ENCODE measurements around the gene RAG2.
"Not testable (repeated sequence)": the region's sequence is repeated elsewhere in the genome, so short reads cannot be mapped to it uniquely, and the experiment has no call there.

RAG2 gene

DNA sequence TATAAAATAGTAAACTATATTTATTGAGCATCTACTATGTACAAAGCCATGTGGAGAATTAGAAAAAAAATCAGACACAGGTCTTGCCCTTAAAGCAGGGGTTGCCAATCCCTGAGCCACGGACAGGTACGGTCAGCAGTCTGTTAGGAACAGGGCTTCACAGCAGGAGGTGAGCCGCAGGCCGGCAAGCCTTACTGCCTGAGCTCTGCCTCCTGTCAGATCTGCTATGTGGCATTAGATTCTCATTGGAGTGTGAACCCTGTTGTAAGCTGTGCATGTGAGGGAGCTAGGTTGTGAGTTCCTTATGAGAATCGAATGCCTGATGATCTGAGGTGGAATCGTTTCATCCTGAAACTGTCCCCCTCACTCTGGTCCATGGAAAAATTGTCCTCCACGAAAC lies 2.1 kb upstream of the RAG2 start:
- DNase-seq (ENCODE audit: low read depth, low spot score): no peak

DNA sequence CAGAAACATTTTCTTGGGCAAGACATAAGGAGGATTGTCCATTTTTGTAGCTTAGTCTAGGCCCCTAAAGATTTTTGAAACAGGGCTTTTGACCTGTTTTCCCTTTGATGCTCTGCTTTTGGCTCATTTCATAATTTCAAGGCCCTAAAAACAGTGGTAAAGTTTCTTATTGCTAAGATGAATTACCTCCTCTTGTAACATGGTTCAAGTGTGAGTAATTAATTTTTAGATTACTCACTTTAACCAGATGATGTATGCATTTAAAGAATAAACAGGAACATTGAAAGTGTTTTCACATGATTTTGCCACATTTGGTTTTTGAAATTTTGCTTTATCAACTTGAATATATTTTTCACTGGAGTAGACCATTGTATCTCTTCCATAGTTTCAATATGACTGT lies 1.2 kb downstream of the RAG2 start:
- DNase-seq (ENCODE audit: low read depth, low spot score): no peak

DNA sequence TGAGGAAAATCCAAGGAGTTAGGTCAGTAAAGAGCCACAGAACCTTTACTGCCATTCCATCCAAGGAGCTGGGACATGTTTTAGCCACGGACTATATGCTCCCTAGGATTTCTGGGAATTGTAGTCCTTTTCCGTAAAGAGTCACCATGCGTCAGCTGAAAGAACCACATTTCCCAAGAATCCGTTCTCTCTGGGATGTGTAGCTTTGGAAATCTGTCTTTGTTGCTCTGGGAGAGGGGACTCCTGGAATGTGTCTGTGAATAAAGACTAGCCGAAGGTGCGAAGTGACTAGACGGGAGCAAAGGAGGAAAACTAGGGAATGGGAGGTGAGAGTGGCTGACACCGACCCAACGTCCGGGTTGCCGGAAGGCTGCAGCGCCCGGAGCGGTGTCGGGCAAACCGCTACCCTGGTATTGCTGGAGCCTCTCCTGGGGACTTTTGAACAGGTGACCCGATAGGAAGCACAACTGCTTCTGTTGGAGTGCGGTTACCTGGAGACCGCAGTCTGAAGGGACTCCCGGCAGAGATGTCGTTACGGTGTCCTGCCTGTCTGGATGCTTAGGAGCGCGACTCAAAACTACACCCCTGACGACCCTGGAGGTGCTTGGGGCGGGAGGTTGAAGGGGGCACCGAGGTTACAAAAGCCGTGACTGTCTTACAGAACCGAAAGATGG lies 3.6 kb downstream of the RAG2 start, which contains the start of gene IFTAP:
Gene IFTAP (plus strand): TSS at position 187 of the 674 bp plus-strand sequence. CDS start 15,602 bp downstream, outside the sequence.
- DNase-seq (ENCODE audit: low read depth, low spot score): peak; percentile 64

DNA sequence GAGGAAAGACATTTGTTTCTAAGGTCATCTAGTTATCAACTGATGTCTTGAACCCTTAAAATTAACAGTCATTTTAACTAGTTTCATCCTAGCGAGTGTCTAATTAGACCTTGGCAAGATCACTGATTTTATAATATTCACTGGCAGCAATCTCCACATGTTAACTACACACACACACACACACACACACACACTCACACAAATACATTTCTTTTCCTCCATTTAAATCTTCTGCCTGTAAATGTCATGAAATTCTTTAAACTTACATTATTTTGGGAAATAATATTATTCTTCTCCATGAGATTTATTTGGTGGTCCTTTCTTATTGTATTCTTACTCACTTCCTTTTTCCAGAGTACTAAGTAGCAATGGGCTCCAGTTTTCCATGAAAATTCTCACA lies 6.6 kb downstream of the RAG2 start:
- DNase-seq (ENCODE audit: low read depth, low spot score): no peak

DNA sequence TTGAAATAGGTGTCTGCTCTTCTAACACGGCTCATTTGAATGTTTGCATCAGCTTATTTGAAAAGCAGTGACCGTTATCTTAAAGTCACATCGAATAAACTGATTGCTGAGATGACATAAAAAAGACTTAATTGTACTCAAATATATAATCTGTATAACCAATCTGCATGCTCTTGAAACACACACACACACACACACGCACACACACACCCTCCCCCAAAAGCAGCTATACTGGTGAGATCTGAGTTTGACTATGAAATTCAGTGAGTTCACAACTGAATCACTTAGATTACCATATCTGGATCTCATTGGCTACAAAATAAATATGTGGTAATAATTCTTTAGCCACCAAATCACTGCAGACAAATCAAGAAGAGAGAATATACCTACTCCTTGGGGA lies 7.5 kb downstream of the RAG2 start:
- DNase-seq (ENCODE audit: low read depth, low spot score): no peak

DNA sequence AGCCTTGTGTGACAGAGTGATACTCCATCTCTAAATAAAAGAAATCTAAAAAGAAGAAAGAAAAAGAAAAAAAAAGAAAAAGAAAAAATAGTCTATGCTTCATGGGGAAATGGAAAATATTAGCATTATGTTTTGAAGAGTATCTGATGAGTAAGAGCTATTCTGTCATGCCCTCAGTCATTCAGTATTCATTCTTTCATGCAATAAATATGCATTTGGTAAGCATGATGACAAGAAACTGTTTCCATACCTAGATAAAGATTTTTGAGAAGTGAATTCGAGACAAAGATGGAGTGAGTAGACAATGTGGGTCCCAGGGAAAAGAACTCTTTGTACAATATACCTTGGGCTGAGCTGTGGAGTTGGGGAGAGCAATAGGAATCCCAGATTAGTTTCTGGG lies 9.9 kb downstream of the RAG2 start:
- DNase-seq (ENCODE audit: low read depth, low spot score): no peak

DNA sequence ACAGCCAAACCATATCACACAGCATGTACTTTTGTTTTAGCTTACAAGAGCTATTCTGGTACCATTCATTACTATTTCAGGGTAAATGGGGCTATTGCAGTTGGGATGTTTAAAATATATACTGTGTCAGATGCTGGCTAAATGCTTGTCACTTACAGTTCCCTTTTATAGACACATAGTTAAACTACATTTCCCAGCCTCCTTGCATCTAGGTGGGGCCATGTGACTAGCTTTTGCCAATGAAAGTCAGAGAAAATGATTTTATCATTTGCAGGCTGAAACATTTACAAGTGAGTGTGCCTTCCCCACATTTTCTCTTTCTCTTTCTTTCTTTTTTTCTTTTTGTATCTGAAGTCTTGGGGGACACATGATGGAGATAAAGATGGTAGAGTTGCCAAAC lies 11.5 kb downstream of the RAG2 start:
- DNase-seq (ENCODE audit: low read depth, low spot score): no peak

DNA sequence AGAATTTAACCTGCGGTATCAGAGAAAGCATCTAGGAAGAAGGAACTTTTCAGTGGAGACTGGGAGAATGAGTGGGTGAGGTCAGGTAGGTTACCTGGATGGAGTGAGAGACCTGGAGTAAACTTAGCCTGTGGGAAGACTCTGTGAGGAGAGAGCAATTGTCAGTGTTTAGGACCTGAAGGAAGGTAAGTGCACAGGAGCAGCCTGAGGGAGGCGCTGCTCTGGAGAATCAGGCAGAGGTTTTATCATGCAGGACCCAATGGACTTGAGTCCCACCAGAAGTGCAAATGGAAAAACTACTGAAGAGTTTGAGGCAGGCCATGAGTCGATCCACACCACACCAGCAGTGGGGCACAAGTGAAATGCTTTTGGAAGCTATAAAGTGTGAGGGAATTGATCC lies 14.4 kb downstream of the RAG2 start:
- DNase-seq (ENCODE audit: low read depth, low spot score): no peak

DNA sequence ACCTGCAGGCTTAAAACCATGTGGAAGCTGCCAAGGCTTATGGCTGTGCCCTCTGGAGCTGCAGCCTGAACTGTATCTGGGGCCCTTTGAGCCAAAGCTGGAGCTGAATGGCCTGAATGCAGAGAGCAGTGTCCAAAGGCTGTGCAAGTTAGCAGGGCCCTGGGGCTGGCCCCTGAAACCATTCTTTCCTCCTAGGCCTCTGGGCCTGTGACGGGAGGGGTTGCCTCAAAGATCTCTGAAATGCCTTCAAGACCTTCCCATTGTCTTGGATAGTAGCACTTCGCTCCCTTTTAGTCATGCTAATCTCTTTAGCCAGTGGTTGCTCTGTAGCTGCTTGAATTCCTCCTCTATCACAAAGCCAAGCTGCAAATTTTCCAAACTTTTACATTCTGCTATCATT lies 16.5 kb downstream of the RAG2 start:
- DNase-seq (ENCODE audit: low read depth, low spot score): no peak

DNA sequence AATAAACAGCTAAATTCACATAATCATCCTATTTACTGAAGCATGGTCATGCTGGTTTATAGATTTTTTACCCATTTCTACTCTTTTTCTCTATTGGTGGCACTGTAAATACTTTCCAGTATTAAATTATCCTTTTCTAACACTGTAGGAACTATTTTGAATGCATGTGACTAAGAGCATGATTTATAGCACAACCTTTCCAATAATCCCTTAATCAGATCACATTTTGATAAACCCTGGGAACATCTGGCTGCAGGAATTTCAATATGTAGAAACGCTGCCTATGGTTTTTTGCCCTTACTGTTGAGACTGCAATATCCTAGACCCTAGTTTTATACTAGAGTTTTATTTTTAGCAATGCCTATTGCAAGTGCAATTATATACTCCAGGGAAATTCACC lies 19.6 kb downstream of the RAG2 start:
- no peak for DNase-seq (ENCODE audit: low read depth, low spot score)

DNA sequence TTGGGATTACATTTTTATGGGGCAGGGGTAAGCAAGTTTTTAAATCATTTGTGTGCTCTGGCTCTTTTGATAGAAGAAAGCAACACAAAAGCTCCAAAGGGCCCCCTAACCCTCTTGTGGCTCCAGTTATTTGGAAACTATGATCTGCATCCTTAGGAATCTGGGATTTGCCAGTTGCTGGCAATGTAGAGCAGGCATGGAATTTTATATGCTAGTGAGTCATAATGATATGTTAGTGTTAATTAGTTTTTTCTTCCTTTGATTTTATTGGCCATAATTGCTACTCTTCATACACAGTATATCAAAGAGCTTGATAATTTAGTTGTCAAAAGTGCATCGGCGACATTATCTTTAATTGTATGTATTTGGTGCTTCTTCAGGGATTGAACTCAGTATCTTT lies 20.2 kb downstream of the RAG2 start:
- no peak for DNase-seq (ENCODE audit: low read depth, low spot score)

DNA sequence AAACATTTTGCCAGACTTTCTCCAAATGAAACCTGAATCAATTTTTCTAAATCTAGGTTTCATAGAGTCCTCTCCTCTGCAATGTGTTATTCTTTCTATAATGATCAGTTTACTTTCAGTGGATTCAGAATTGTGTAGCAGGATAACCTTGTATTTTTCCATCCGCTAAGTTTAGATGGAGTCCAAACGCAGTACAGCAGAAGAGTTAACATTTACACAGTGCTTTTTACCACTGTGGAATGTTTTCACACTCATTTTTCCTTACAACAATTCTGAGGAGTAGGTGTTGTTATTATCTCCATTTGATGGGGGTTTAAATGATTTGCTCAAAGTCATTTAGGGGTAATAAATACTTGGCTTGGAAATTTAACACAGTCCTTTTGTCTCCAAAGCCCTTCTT lies 20.7 kb downstream of the RAG2 start:
- no peak for DNase-seq (ENCODE audit: low read depth, low spot score)

DNA sequence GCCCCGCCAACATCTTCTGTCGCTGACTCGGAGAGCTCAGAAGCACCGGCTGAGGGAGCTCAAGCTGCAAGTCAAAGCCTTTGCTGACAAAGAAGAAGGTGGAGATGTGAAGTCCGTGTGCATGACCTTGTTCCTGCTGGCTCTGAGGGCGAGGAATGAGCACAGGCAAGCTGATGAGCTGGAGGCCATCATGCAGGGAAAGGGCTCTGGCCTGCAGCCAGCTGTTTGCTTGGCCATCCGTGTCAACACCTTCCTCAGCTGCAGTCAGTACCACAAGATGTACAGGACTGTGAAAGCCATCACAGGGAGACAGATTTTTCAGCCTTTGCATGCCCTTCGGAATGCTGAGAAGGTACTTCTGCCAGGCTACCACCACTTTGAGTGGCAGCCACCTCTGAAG lies 23.6 kb downstream of the RAG2 start:
- DNase-seq (ENCODE audit: low read depth, low spot score): no peak

DNA sequence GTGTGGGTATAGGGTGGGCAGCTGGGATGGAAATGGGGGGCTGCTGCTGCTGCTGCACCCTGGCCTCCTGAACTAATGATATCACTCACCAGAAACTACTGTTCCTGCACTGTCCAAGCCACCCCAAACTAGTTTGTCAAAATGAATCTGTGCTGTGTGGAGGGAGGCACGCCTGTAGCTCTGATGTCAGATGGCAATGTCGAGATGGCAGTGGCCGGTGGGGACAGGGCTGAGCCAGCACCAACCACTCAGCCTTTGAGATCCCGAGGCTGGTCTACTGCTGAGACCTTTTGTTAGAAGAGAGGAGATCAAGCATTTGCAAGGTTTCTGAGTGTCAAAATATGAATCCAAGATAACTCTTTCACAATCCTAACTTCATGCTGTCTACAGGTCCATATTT lies 28.9 kb downstream of the RAG2 start:
- DNase-seq (ENCODE audit: low read depth, low spot score): no peak

DNA sequence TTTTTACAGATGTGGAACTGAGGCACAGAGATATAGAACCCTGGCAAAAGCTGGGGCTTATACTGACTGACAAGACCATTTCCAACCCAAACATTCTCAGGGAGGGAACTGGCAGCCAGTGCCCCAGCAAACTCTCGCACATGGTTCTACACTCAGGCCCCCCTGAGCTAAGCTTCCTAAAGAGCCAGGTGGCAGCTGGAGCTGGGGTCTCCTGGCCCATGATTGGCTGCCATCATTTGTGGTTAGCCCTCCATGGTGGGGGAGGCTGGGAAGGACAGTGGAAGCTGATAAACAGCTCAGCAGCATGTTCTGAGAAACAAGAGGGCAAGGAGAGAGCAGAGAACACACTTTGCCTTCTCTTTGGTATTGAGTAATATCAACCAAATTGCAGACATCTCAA lies 30.3 kb downstream of the RAG2 start, which contains the start of gene RAG1:
Gene RAG1 (plus strand): TSS at position 314 of the 400 bp plus-strand sequence. CDS start 5,298 bp downstream, outside the sequence.
- DNase-seq (ENCODE audit: low read depth, low spot score): no peak

DNA sequence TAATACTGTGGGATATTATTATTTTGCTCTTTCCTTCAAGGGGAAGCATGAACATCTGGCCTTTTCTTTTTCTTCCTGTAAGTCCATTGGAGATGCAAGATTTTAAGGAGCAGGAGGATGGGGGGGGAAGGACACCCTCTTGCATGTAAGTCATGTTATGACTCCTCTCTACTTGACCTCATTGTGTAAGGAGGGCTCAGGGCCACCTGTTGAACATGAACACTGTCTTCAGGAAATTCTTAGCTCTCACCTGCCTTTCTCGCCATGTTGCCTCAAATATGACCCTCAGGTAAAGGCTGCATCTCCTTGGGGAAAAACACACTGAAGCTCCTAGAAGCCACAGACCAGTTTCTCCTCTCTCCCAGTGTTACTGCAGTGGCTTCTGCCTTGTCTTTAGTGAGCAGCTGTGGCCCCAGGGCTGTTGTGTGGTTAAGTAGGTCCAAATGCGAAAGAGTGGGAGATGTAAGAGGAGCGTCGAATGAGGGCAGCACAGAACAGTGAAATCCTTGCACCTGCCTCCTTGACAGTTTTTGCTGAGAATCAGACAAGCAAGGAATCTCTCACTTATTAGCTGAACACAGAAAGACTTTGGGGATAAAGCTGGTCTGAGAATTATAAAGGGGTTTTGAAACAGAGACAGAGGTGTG lies 31.5 kb downstream of the RAG2 start:
- no peak for DNase-seq (ENCODE audit: low read depth, low spot score)

DNA sequence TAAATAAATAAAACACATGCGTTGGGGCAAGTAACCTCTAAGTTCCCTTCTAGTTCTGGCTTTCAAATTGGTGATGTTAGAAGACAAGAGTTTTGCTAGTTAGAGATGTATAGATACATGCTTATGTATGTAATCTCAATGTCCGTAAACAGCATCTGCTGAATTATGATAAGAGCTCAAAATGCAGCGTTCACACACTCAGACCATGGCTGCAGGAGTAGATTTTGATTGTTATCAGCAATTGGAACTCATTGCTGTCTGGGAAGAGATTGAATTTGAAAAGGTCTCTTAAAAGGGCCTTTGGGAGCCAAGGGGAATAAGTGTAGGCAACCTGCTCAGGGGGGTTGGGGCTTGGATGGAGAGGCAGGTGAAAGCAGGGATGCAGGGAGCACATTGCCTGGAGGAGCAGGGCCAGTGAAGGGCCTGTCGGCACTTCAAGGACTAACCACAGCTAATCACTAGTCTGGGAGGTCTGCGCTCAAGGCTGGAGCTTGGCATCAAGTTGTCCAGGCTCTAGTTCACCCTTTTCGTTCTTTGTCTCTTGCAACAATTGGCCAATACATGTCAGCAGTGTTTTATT lies 32.9 kb downstream of the RAG2 start:
- no peak for DNase-seq (ENCODE audit: low read depth, low spot score)

DNA sequence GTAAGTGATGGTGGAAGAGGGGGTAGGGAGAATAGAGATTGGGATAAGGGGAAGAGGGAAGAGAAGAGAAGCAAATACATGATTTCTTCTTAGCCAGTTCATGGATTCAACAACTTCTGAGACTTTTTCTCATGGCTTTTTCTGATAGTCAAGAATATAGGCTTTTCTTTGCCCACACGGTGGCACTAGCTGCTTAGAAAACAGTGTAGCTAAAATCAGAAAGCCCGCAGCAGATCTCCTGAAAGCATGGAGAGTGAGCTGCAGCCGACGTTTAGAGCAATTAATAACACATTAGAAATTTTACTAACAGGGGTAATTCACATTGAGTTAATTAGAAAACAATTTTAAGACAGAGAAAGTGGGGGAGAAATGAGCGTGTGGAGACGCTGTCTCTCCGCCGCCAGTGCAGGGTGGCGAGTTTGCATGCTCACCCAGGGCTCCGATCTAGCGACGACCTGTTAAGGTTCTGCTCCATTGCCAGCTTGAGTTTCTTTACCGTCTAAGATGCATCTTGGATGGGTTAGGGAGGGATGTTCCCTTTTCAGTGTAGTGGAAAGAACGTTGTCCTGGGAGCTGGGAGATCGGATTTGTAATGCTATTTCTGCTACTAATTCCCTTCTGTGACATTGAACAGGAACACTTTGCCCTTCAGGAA lies 33.5 kb downstream of the RAG2 start:
- DNase-seq (ENCODE audit: low read depth, low spot score): peak; percentile 4

DNA sequence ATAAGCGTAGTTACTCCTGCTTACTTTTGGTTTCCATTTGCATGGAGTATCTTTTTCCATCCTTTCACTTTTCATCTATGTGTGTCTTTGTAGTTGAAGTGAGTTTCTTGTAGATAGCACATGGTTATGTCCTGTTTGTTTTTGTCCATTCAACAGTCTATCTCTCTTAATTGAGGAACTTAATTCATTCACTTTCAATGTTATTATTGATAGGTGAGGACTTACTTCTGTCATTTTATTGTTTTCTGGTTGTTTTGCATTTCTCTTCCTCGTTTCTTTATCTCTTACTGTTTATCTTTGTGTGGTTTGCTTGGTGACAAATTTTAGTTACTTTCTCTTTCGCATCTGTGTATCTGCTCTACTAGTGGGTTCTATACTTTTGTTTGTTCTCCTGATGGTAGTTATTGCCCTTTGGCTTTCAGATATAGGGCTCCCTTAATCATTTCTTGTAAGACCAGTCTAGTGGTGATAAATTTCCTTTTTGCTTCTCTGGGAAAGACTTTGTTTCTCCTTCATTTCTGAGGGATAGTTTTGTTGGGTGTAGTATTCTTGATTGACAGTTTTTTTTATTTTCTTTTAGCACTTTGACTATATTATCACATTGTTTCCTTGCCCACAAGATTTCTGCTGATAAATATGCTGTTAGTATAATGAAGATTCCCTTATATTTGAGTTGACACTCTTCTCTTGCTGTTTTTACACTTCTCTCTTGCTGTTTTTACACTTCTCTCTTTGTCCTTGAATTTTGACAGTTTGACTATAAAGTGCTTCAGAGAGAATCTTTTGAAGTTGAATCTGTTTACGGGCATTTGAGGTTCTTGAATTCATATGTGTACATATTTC lies 39.2 kb downstream of the RAG2 start:
- no peak for DNase-seq (ENCODE audit: low read depth, low spot score)

DNA sequence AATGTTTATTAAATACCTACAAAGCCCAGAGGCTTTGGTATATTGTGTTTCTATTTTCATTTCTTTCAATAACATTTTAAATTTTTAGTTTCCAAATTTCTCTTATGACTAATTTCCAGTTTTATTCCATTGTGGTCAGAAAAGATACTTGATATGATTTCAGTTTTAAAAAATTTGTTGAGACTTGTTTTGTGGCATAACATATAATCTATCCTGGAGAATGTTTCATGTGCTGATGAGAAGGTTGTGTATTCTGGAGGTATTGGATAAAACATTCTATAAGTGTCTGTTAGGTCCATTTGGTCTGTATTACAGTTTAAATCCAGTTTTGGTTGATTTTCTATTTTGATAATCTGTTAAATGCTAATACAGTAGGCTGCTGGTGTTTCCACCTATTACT lies 40.0 kb downstream of the RAG2 start:
- no peak for DNase-seq (ENCODE audit: low read depth, low spot score)

DNA sequence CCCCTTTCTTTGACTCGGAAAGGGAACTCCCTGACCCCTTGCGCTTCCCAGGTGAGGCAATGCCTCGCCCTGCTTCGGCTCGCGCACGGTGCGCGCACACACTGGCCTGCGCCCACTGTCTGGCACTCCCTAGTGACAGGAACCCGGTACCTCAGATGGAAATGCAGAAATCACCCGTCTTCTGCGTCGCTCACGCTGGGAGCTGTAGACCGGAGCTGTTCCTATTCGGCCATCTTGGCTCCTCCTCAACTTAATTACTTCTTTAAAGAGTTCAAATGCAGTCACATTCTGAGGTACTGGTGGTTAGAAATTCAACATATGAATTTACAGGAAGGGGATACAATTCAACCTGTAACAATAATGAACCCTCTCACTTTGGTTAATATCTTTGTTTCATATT lies 40.6 kb downstream of the RAG2 start:
- not testable (repeated sequence) for DNase-seq (ENCODE audit: low read depth, low spot score)
